B cell (primary cell): ENCODE data around the gene ATF6B. TPM values are rescaled to one million over a fixed set of nuclear protein-coding genes. Genes with fewer than 3 reads are reported as not detected.

ENCODE experiments used
- ATAC-seq: fragments of 200-7000 bp; cut with Tn5 transposase; one replicate; pipeline ENCODE4 v1.10.0; 2021; ENCODE audit warnings: low read depth, mild to moderate bottlenecking, moderate number of reproducible peaks, moderate library complexity
- CTCF ChIA-PET: fragments of 350-600 bp; sonication (Branson Sonifier 250); formaldehyde crosslinking; loops from one replicate; lab custom pipeline; 2021; ENCODE audit warnings: antibody characterized with exemption, inconsistent platforms; lab: Charles Lee
- POLR2A ChIA-PET: fragments of 350-600 bp; sonication (Branson Sonifier 250); formaldehyde crosslinking; loops from one replicate; lab custom pipeline; 2021; ENCODE audit warnings: antibody characterized with exemption; lab: Charles Lee
- DNase-seq: peaks from one replicate; pipeline ENCODE4 v3.0.0; 2013
- H2AFZ ChIP-seq: 2 replicates; pipeline ENCODE4 v1.6.1; 2012; ENCODE audit warnings: mild to moderate bottlenecking, low read depth, low read length; ENCODE audit not compliant: insufficient read depth, poor library complexity, severe bottlenecking
- H3K27ac ChIP-seq, 2 donors: 1 replicate in 1 of 2; 2 replicates in 1 of 2; pipeline ENCODE4 v1.5.1; 2012 to 2013; ENCODE audit warnings: low read length in 2 of 2, mild to moderate bottlenecking in 2 of 2, moderate library complexity in 1 of 2
- H3K27me3 ChIP-seq, 4 experiments: fragments of 200-600 bp in 1 of 4; sonication (generic) in 1 of 4; replicated peaks in 1 of 4; 1 replicate in 2 of 4; 2 replicates in 2 of 4; pipeline versions ENCODE4 v1.6.1 to v1.7.0; 2013 to 2016; ENCODE audit warnings: low read length in 3 of 4, mild to moderate bottlenecking in 2 of 4, mixed read lengths in 1 of 4, moderate library complexity in 1 of 4; ENCODE audit not compliant: insufficient read depth in 4 of 4, control insufficient read depth in 3 of 4; ENCODE audit errors: control extremely low read depth in 1 of 4
- H3K36me3 ChIP-seq, 2 experiments: replicated peaks in 1 of 2; 1 replicate in 1 of 2; 2 replicates in 1 of 2; pipeline versions ENCODE4 v1.6.1 to v1.7.1; 2013; ENCODE audit warnings: low read length in 1 of 2; ENCODE audit not compliant: insufficient read depth in 2 of 2, control insufficient read depth in 1 of 2; ENCODE audit errors: control extremely low read depth in 1 of 2, extremely low read depth in 1 of 2
- H3K4me1 ChIP-seq, 2 donors: fragments of 200-600 bp in 1 of 2; sonication (generic) in 1 of 2; 1 replicate in 1 of 2; 2 replicates in 1 of 2; pipeline versions ENCODE4 v1.5.1 to v1.6.1; 2013 to 2017; ENCODE audit warnings: low read length in 2 of 2; ENCODE audit not compliant: control insufficient read depth in 2 of 2, insufficient read depth in 2 of 2
- H3K4me2 ChIP-seq: replicated peaks from 2 replicates; pipeline ENCODE3; 2012; ENCODE audit warnings: mild to moderate bottlenecking, low read depth, low read length; ENCODE audit not compliant: poor library complexity, severe bottlenecking
- H3K4me3 ChIP-seq, 5 experiments: fragments of 200-600 bp in 1 of 5; sonication (generic) in 1 of 5; 1 replicate in 3 of 5; 2 replicates in 2 of 5; pipeline versions ENCODE4 v1.5.1 to v1.7.0; 2011 to 2016; ENCODE audit warnings: low read length in 4 of 5, mild to moderate bottlenecking in 4 of 5, low read depth in 2 of 5, control low read depth in 1 of 5, moderate library complexity in 1 of 5; ENCODE audit not compliant: insufficient read depth in 1 of 5; ENCODE audit errors: control extremely low read depth in 1 of 5, extremely low read depth in 1 of 5
- H3K79me2 ChIP-seq: fragments of 200-600 bp; sonication (generic); one replicate; pipeline ENCODE4 v1.6.0; 2016; ENCODE audit warnings: low read length; ENCODE audit not compliant: control insufficient read depth, insufficient read depth
- H3K9ac ChIP-seq: fragments of 200-600 bp; sonication (generic); 2 replicates; pipeline ENCODE4 v1.6.1; 2017; ENCODE audit warnings: mild to moderate bottlenecking, low read length, moderate library complexity
- H3K9me3 ChIP-seq, 3 donors: one replicate each; pipeline versions ENCODE4 v1.6.1 to v1.7.1; 2013; ENCODE audit warnings: low read length in 2 of 3; ENCODE audit not compliant: control insufficient read depth in 2 of 3, insufficient read depth in 1 of 3; ENCODE audit errors: control extremely low read depth in 1 of 3
- H4K20me1 ChIP-seq: 2 replicates; pipeline ENCODE4 v1.6.0; 2012; ENCODE audit warnings: mild to moderate bottlenecking, low read length; ENCODE audit not compliant: insufficient read depth, control insufficient read depth, poor library complexity, severe bottlenecking
- H3K27ac Mint-ChIP-seq: one replicate; pipeline ENCODE4 v1.8.0; 2021; ENCODE audit warnings: mixed read lengths
- H3K27me3 Mint-ChIP-seq: one replicate; pipeline ENCODE4 v1.8.0; 2021; ENCODE audit warnings: mixed read lengths
- H3K4me1 Mint-ChIP-seq: one replicate; pipeline ENCODE4 v1.8.0; 2021; ENCODE audit warnings: mixed read lengths
- H3K4me3 Mint-ChIP-seq: one replicate; pipeline ENCODE4 v1.8.0; 2021; ENCODE audit warnings: mixed read lengths
- H3K9me3 Mint-ChIP-seq: one replicate; pipeline ENCODE4 v1.8.0; 2022; ENCODE audit warnings: mixed read lengths; ENCODE audit not compliant: insufficient read depth
- EZH2 ChIP-seq: IDR thresholded peaks from 2 replicates; pipeline ENCODE4 v1.6.1; 2012; ENCODE audit warnings: borderline replicate concordance, low read depth, mild to moderate bottlenecking, moderate library complexity, low read length; ENCODE audit not compliant: insufficient read depth, poor library complexity, severe bottlenecking
- WGBS: methylation state at CpG from one replicate; pipeline ENCODE4 v1.1.5; 2013; ENCODE audit warnings: missing lambda C conversion rate; ENCODE audit not compliant: insufficient coverage; 5-methylcytosine and 5-hydroxymethylcytosine counted together
- intact Hi-C: fragments of 100-400 bp; cut with micrococcal nuclease; formaldehyde crosslinking; loops from one replicate; pipeline ENCODE4 v1.10.0; 2022
- polyA plus RNA-seq: library from polyadenylated mRNA; depleted of rRNA; stranded (reverse); fragments of >200 nt; gene quantifications from 2 replicates; pipeline ENCODE4 v1.2.3, GENCODE V29; 2012
- total RNA-seq, 2 donors: library from RNA; stranded (reverse); fragments of 120-200 nt in 1 of 2; gene quantifications; 1 replicate in 1 of 2; 2 replicates in 1 of 2; pipeline versions ENCODE4 v1.2.3 to v1.2.4, GENCODE V29; 2013 to 2022
- TF ChIP-seq, protein P1 (sequence below): fragments of 200-600 bp; IDR thresholded peaks from one replicate; pipeline ENCODE4 v1.8.0; 2022; ENCODE audit warnings: antibody characterized with exemption, mild to moderate bottlenecking

Gene ATF6B
- total and polyA plus RNA-seq, 2 donors (not counting 1 experiment from before 2014, with no cell fraction given) = 180 to 201 TPM

DNA sequence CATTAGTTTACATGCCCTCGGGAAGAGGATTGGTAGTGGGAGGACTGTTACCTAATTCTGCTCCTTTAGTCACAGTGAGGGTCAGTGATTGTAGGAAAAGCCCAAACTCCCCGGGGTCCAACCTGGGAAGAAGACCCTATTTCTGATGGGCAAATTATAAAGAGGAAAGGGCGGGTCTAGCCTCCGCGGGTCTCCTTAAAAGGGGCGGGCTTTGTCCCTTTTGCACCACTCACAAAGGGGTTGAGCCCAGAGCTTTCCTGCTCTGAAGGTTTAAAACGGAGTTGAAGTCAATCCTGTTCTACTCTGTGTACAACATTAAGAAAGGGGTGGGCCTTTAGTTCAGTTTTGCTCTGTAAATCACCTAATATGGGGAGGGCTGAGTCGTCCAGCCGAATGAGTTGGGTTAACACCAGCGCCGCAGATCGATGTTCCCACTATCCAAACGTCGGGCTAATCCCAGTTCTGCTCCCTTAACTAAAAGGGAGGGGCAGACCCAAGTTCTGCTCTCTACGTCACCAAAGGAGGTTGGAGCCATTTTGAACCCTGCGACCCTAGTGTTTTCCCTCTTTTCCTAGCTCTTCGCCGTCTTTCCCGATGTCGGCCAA is 49.2 kb upstream of the ATF6B start:
- H3K36me3 ChIP-seq = peaks cover 0 to 20% of the 10 kb centered on the region in 2 experiments
- CTCF ChIA-PET = interaction anchor here (0.9 to 1.4 kb wide), 4 partner anchors 14 to 59 kb away, joined by 3 to 6 read pairs (median 4); no protein-coding TSS in a partner anchor
- peak overlapping the region; percentile 93 for H3K4me2 ChIP-seq
- TF ChIP-seq, protein P1, sequence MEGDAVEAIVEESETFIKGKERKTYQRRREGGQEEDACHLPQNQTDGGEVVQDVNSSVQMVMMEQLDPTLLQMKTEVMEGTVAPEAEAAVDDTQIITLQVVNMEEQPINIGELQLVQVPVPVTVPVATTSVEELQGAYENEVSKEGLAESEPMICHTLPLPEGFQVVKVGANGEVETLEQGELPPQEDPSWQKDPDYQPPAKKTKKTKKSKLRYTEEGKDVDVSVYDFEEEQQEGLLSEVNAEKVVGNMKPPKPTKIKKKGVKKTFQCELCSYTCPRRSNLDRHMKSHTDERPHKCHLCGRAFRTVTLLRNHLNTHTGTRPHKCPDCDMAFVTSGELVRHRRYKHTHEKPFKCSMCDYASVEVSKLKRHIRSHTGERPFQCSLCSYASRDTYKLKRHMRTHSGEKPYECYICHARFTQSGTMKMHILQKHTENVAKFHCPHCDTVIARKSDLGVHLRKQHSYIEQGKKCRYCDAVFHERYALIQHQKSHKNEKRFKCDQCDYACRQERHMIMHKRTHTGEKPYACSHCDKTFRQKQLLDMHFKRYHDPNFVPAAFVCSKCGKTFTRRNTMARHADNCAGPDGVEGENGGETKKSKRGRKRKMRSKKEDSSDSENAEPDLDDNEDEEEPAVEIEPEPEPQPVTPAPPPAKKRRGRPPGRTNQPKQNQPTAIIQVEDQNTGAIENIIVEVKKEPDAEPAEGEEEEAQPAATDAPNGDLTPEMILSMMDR = no peak
- TF ChIP-seq EZH2 = no peak
- DNase-seq = no peak
- H3K27me3 ChIP-seq = no peaks in the 10 kb centered on the region
- H3K27ac ChIP-seq = peak overlapping the region; percentile 97 to 98
- ATAC-seq = no peak
- H3K4me3 ChIP-seq = peak overlapping the region; percentile 68 to 82 (median 75)
- peaks cover 34 to 50% of the 10 kb centered on the region in 2 donors for H3K4me1 ChIP-seq
- Mint-ChIP-seq H3K9me3 (no peaks in the 10 kb centered on the region), H3K27ac (peak overlapping the region; percentile 99), H3K4me3 (peak overlapping the region; percentile 97), H3K4me1 (peaks cover 71% of the 10 kb centered on the region), H3K27me3 (no peaks in the 10 kb centered on the region)
- POLR2A ChIA-PET = interaction anchor here (0.7 to 3.0 kb wide), 8 partner anchors 11 to 794 kb away, joined by 3 to 25 read pairs (median 7); partner anchors contain the start of genes FKBPL, GPSM3 and PBX2
- no peaks in the 10 kb centered on the region for H3K9me3 ChIP-seq
- 0% methylated on average over 11 of the region's 20 CpGs for WGBS
- peak overlapping the region; percentile 81 for H3K9ac ChIP-seq
- no peaks in the 10 kb centered on the region for H4K20me1 ChIP-seq
- intact Hi-C loops = loop anchor here (5.0 kb wide), 6 partner anchors 220 to 1395 kb away; partner anchors contain the start of genes CSNK2B, HSD17B8, LY6G5B and NELFE
- H2AFZ ChIP-seq = peak overlapping the region; percentile 86
- H3K79me2 ChIP-seq = peaks cover 25% of the 10 kb centered on the region
